ENCODE data around the gene PLEKHN1. TPM values are rescaled to one million over a fixed set of nuclear protein-coding genes. Genes with fewer than 3 reads are reported as not detected.

The PLEKHN1 gene
- polyA plus RNA-seq, 1 of the 3 experiments (the other 2 are of a cell fraction) = not detected

- H4K20me1 ChIP-seq (ENCODE audit: insufficient read depth) = no peaks in the 10 kb centered on the region
- H3K9me3 ChIP-seq = no peaks in the 10 kb centered on the region
- no peak overlapping the region for H3K27ac ChIP-seq (ENCODE audit: low read depth in 2 of 2, low read length in 1 of 2)
- TF ChIP-seq USF1 (IDR thresholded peaks at IDR 0.05; ENCODE audit: borderline replicate concordance, low read depth) = no peak
- TF ChIP-seq RFX5 (IDR thresholded peaks at IDR 0.05; ENCODE audit: low read length) = no peak
- TF ChIP-seq RAD21 (IDR thresholded peaks at IDR 0.05; ENCODE audit: low read length) = no peak
- TF ChIP-seq CHD2 (IDR thresholded peaks at IDR 0.05; ENCODE audit: low read length, partially characterized antibody) = no peak
- no peak for TF ChIP-seq MAX (IDR thresholded peaks at IDR 0.05; ENCODE audit: low read depth)
- TF ChIP-seq GATA2 (CRISPR knock-in tag; IDR thresholded peaks at IDR 0.05) = no peak
- TF ChIP-seq ELF1 (IDR thresholded peaks at IDR 0.05) = no peak
- H3K36me3 ChIP-seq (replicated peaks in 1 of 2; ENCODE audit: control insufficient read depth in 1 of 2, insufficient read depth in 2 of 2, low read length in 1 of 2) = no peaks in the 10 kb centered on the region
- no peak for DNase-seq
- ChIA-PET CTCF (interaction anchor here (0.8 to 13.2 kb wide), 4 partner anchors 16 to 93 kb away, joined by 3 to 246 read pairs (median 4); partner anchors contain the start of gene PERM1), POLR2A (no interaction called here)
- no peaks in the 10 kb centered on the region for H3K9me2 ChIP-seq
- H2AFZ ChIP-seq (ENCODE audit: low read depth) = no peak overlapping the region
- peaks cover 0 to 15% of the 10 kb centered on the region in 2 experiments; a peak in 1 of 4 replicates for H3K4me1 ChIP-seq (ENCODE audit: control insufficient read depth in 1 of 2, insufficient read depth in 2 of 2, low read depth in 1 of 2, low read length in 1 of 2)
- no peaks in the 10 kb centered on the region for H3F3A ChIP-seq (replicated peaks; ENCODE audit: insufficient read depth)
- no peak overlapping the region for H3K9ac ChIP-seq
- peak overlapping the region in 1 of 2 experiments; percentile 22; a peak in 1 of 4 replicates for H3K4me3 ChIP-seq (ENCODE audit: low read depth in 2 of 2, low read length in 1 of 2)
- H3K79me2 ChIP-seq (ENCODE audit: insufficient read depth) = no peaks in the 10 kb centered on the region
- 14% methylated on average over 5 of the region's 27 CpGs for WGBS (ENCODE audit: low lambda C conversion rate)
- peaks cover 12% of the 10 kb centered on the region; the same call in 1 of the 2 replicates for H3K27me3 ChIP-seq (ENCODE audit: insufficient read depth)
- peak overlapping the region; percentile 44; the same call in 1 of the 2 replicates for H3K4me2 ChIP-seq
Observed at GRCh38 chr1:998745-998994, 32.4 kb downstream of the PLEKHN1 start.

GRCh38 chr1:998995-999724 lies 32.9 kb downstream of the PLEKHN1 start:
- Histone ChIP-seq H3K9ac (peak overlapping the region; percentile 49; the same call in 1 of the 2 replicates), H3K79me2 (ENCODE audit: insufficient read depth) (no peaks in the 10 kb centered on the region), H2AFZ (ENCODE audit: low read depth) (no peak overlapping the region), H3K4me2 (peak overlapping the region; percentile 44; the same call in 1 of the 2 replicates), H3K9me2 (no peaks in the 10 kb centered on the region), H3K4me1 (ENCODE audit: control insufficient read depth in 1 of 2, insufficient read depth in 2 of 2, low read depth in 1 of 2, low read length in 1 of 2) (peaks cover 0 to 20% of the 10 kb centered on the region in 2 experiments; a peak in 1 of 4 replicates), H3K36me3 (replicated peaks in 1 of 2; ENCODE audit: control insufficient read depth in 1 of 2, insufficient read depth in 2 of 2, low read length in 1 of 2) (no peaks in the 10 kb centered on the region), H3K9me3 (no peaks in the 10 kb centered on the region), H3K4me3 (ENCODE audit: low read depth in 2 of 2, low read length in 1 of 2) (peak overlapping the region; percentile 16 to 22; a peak in 2 of 4 replicates), H4K20me1 (ENCODE audit: insufficient read depth) (no peaks in the 10 kb centered on the region), H3F3A (replicated peaks; ENCODE audit: insufficient read depth) (no peaks in the 10 kb centered on the region), H3K27ac (ENCODE audit: low read depth in 2 of 2, low read length in 1 of 2) (no peak overlapping the region), H3K27me3 (ENCODE audit: insufficient read depth) (peaks cover 12% of the 10 kb centered on the region; the same call in 1 of the 2 replicates)
- peak; percentile 76 for DNase-seq
- TF ChIP-seq FOXJ3 (CRISPR knock-in tag; IDR thresholded peaks at IDR 0.05) (no peak), GATA2 (CRISPR knock-in tag; IDR thresholded peaks at IDR 0.05) (no peak), POLR2AphosphoS5 (IDR thresholded peaks at IDR 0.05; ENCODE audit: low read depth, low read length) (no peak)
- 3% methylated on average over 21 of the region's 86 CpGs for WGBS (ENCODE audit: low lambda C conversion rate)
- CTCF ChIA-PET = interaction anchor here (0.8 to 13.2 kb wide), 5 partner anchors 16 to 94 kb away, joined by 3 to 246 read pairs (median 3); partner anchors contain the start of gene PERM1
- POLR2A ChIA-PET = no interaction called here

Measured in SK-N-SH (cell line).